ENCODE data around the gene ANKRD28. TPM values are rescaled to one million over a fixed set of nuclear protein-coding genes. Genes with fewer than 3 reads are reported as not detected.

ANKRD28 gene
- total RNA-seq, 1 donor from 2014 or later, result 21.6 TPM

DNA sequence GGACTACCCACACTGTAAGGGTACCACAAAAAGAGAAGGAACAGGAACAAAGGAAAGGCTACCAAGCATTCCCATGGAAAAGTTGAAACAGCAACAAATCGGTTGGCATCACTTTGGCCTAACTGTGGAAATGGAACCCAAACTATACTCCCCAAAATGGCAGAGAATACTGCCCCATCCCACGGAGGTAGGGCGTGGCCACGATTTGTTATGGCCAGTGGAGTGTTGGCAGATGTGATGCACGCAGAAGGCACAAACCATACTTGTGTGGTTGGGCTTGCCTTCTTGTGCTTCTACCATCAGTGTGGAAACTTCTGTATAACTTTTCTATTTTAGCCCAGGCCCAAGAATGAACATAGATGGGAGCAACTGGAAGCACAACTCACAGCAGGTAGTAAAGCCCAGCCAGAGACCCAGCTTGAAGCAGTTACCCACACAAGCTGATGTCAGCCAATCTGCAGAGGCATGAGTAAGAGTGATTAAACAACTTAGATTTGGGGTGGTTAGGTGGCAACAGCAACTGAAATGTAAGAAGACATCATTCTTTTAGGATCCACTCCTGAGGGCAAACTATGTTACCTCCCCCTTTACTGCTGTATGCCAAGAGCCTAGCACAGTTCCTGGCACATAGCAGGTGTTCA is 132.1 kb downstream of the ANKRD28 start:
- Histone ChIP-seq H3K4me1 (peaks cover 6% of the 10 kb centered on the region), H3K27me3 (ENCODE audit: low read depth) (no peaks in the 10 kb centered on the region), H3K36me3 (peaks cover 25% of the 10 kb centered on the region), H3K4me3 (no peak overlapping the region), H3K27ac (replicated peaks) (no peak overlapping the region), H3K9me3 (replicated peaks) (no peaks in the 10 kb centered on the region)
- intact Hi-C loops (cut with micrococcal nuclease), result no loop called here
- TF ChIP-seq, protein P1, sequence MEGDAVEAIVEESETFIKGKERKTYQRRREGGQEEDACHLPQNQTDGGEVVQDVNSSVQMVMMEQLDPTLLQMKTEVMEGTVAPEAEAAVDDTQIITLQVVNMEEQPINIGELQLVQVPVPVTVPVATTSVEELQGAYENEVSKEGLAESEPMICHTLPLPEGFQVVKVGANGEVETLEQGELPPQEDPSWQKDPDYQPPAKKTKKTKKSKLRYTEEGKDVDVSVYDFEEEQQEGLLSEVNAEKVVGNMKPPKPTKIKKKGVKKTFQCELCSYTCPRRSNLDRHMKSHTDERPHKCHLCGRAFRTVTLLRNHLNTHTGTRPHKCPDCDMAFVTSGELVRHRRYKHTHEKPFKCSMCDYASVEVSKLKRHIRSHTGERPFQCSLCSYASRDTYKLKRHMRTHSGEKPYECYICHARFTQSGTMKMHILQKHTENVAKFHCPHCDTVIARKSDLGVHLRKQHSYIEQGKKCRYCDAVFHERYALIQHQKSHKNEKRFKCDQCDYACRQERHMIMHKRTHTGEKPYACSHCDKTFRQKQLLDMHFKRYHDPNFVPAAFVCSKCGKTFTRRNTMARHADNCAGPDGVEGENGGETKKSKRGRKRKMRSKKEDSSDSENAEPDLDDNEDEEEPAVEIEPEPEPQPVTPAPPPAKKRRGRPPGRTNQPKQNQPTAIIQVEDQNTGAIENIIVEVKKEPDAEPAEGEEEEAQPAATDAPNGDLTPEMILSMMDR (IDR thresholded peaks at IDR 0.05; ENCODE audit: borderline replicate concordance), result no peak
- no peak for DNase-seq

DNA sequence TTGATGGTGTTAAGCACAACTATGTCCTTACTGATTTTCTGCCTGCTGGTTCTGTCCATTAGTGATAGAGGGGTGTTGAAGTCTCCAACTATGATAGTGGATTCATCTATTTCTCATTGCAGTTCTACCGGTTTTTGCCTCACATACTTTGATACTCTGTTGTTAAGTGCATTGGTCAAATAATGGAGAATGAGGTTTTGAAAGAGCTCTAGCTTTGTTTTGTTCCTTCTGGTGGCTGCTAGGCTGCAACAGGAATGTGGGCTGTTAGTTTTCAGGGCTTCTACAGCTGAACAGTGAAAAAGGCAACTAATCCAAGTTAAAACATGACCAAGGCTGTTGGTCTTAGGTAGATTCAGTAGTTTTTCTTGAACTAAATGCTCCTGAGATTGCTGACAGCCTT is 133.6 kb downstream of the ANKRD28 start:
- TF ChIP-seq, protein P1 (IDR thresholded peaks at IDR 0.05; ENCODE audit: borderline replicate concordance), result no peak

DNA sequence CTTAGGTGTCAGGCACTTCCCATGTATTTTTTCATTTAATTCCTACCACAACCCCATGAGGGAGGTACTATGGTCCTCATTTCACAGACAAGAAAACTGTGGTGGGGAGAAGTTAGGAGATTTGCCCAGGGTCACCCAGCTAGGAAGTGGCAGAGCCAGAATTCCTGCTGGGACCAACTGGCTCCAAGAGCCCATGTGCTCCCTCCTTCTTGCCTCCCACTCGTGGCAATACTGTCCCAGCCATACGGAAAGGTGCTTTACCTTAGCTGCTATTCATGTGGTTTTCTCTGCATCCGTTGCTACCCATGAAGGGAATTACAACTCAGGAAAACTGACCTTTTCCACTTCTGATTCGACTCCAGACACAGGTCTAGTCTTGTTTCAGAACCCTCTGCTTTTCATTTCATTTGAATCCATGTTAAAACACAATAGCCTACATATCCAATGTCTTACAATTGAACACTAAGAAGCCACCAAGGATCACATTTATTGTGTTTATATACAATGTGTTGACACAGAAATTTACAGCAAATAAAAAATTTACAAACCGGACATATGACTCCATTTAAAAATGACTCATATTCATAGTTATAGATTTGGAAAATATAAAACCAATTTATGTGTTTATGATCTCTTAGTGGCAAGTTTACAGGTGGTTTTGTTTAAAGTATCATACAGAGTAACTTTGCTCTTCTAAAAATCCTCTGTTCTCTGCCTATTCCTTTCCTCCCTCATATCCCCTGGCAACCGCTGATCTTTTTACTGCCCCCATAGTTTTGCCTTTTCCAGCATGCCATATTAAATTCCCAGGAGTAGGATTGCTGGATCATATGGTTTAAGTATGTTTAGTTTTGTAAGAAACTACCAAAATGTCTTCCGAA is 137.5 kb downstream of the ANKRD28 start:
- DNase-seq, result no peak
- peaks cover 23% of the 10 kb centered on the region for H3K9me3 ChIP-seq (replicated peaks)
- peaks cover 9% of the 10 kb centered on the region for H3K36me3 ChIP-seq
- H3K27ac ChIP-seq (replicated peaks), result no peak overlapping the region
- TF ChIP-seq, protein P1 (IDR thresholded peaks at IDR 0.05; ENCODE audit: borderline replicate concordance), result no peak
- H3K27me3 ChIP-seq (ENCODE audit: low read depth), result no peaks in the 10 kb centered on the region
- intact Hi-C loops (cut with micrococcal nuclease), result no loop called here
- no peak overlapping the region for H3K4me3 ChIP-seq
- H3K4me1 ChIP-seq, result no peaks in the 10 kb centered on the region

More for the DNA sequence above, 133.6 kb downstream of the ANKRD28 start:
- Histone ChIP-seq H3K4me1 (peaks cover 6% of the 10 kb centered on the region), H3K9me3 (replicated peaks) (no peaks in the 10 kb centered on the region), H3K4me3 (no peak overlapping the region), H3K36me3 (peaks cover 12% of the 10 kb centered on the region), H3K27me3 (ENCODE audit: low read depth) (no peaks in the 10 kb centered on the region), H3K27ac (replicated peaks) (no peak overlapping the region)
- no peak for DNase-seq
- intact Hi-C loops (cut with micrococcal nuclease), result no loop called here

DNA sequence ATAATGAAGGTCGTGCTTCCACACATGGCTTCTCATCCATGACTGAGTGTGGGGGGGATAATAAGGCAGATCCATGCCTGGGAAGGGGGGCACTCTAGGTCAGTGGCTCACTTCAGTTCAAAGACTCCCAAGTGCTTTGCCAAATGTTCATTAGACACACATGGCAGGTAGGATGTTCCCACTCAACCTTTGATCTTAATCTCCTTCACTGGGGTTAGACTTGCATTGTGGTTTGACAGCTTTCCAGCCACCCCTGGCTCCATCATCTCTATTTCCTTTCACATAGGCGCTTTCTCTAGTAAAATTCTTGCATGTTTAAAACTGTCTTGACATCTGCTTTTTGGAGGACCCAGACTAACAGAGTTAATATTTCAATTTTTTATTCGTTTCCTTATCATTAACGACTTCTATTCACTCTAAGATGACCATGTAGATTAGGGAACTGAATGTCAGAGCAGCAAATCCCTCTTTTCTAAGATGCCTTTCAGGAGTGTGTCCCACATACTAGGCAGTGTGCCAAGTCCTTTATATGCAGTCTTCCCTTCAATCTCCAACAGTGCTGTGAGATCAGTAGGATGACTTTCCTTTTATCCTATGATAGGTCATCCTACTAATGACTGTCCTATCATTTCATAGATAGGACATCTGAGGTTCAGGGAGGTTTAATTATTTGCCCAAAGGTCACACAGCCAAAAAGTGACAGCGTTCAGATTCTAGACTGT is 138.4 kb downstream of the ANKRD28 start:
- Histone ChIP-seq H3K27ac (replicated peaks) (no peak overlapping the region), H3K4me3 (no peak overlapping the region), H3K27me3 (ENCODE audit: low read depth) (no peaks in the 10 kb centered on the region), H3K9me3 (replicated peaks) (peaks cover 28% of the 10 kb centered on the region), H3K36me3 (peaks cover 9% of the 10 kb centered on the region), H3K4me1 (no peaks in the 10 kb centered on the region)
- TF ChIP-seq, protein P1 (IDR thresholded peaks at IDR 0.05; ENCODE audit: borderline replicate concordance), result no peak
- DNase-seq, result no peak
- intact Hi-C loops (cut with micrococcal nuclease), result no loop called here

DNA sequence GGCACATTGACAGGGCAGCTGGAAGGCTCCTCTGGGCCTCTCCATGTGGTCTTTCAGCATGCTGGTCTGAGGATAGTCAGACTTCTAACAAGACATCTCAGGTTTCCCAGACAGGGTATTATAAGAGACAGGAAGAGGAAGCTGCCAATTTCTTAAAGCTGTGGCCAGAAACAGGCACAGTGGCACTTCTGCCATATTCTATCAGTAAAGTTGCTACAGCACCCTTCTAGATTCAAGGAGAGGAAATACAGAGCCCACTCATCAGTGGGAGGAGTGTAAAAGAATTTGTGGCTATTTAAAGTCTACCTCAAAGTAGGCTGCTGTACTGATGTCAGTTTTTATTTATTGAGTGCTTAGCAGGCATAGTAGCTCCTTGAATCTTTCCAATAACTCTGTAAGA is 140.8 kb downstream of the ANKRD28 start:
- Histone ChIP-seq H3K9me3 (replicated peaks) (peaks cover 28% of the 10 kb centered on the region), H3K4me1 (no peaks in the 10 kb centered on the region), H3K36me3 (peaks cover 9% of the 10 kb centered on the region), H3K4me3 (no peak overlapping the region), H3K27ac (replicated peaks) (no peak overlapping the region), H3K27me3 (ENCODE audit: low read depth) (no peaks in the 10 kb centered on the region)
- DNase-seq, result no peak
- intact Hi-C loops (cut with micrococcal nuclease), result no loop called here
- TF ChIP-seq, protein P1 (IDR thresholded peaks at IDR 0.05; ENCODE audit: borderline replicate concordance), result no peak

Measured in left ventricle myocardium inferior (tissue), 1 donor.